Trophoblast cell (in vitro differentiated cells and primary cell): ENCODE results near the gene ARHGEF37.

Experiments used
- DNase-seq, 2 donors: peaks; one replicate each; pipeline ENCODE4 v3.0.0-alpha.2; 2016
- H2AFZ ChIP-seq: 2 replicates; pipeline ENCODE4 v1.6.1; 2013; ENCODE audit warnings: low read length, moderate library complexity, mild to moderate bottlenecking; ENCODE audit not compliant: insufficient read depth, poor library complexity
- H2AK5ac ChIP-seq: 2 replicates; pipeline ENCODE4 v1.6.1; 2013; ENCODE audit warnings: mild to moderate bottlenecking, low read length
- H2BK120ac ChIP-seq: 2 replicates; pipeline ENCODE4 v1.6.1; 2013; ENCODE audit warnings: low read length, mild to moderate bottlenecking, moderate library complexity; ENCODE audit not compliant: insufficient read depth, poor library complexity
- H2BK12ac ChIP-seq: 2 replicates; pipeline ENCODE4 v1.6.1; 2013; ENCODE audit warnings: mild to moderate bottlenecking, low read length, moderate library complexity
- H2BK5ac ChIP-seq: 2 replicates; pipeline ENCODE4 v1.6.1; 2013; ENCODE audit warnings: low read length, low read depth, moderate library complexity, mild to moderate bottlenecking; ENCODE audit not compliant: poor library complexity
- H3K14ac ChIP-seq: 2 replicates; pipeline ENCODE4 v1.6.1; 2013; ENCODE audit warnings: mild to moderate bottlenecking, low read length
- H3K18ac ChIP-seq: 2 replicates; pipeline ENCODE4 v1.6.1; 2013; ENCODE audit warnings: mild to moderate bottlenecking, low read length
- H3K23ac ChIP-seq: 2 replicates; pipeline ENCODE4 v1.6.1; 2013; ENCODE audit warnings: low read length
- H3K27ac ChIP-seq: 2 replicates; pipeline ENCODE4 v1.5.1; 2013; ENCODE audit warnings: low read depth, mild to moderate bottlenecking, inconsistent platforms, low read length, moderate library complexity
- H3K27me3 ChIP-seq: 2 replicates; pipeline ENCODE4 v1.6.1; 2013; ENCODE audit warnings: inconsistent platforms, mild to moderate bottlenecking, low read length, moderate library complexity; ENCODE audit not compliant: insufficient read depth
- H3K36me3 ChIP-seq, 2 experiments: 1 replicate in 1 of 2; 2 replicates in 1 of 2; pipeline ENCODE4 v1.6.1; 2013; ENCODE audit warnings: low read length in 2 of 2, mild to moderate bottlenecking in 2 of 2, moderate library complexity in 1 of 2; ENCODE audit not compliant: insufficient read depth in 2 of 2, control insufficient read depth in 1 of 2
- H3K4ac ChIP-seq: 2 replicates; pipeline ENCODE4 v1.6.1; 2013; ENCODE audit warnings: low read depth, mild to moderate bottlenecking, low read length, moderate library complexity
- H3K4me1 ChIP-seq, 2 experiments: 1 replicate in 1 of 2; 2 replicates in 1 of 2; pipeline ENCODE4 v1.6.1; 2013; ENCODE audit warnings: low read length in 2 of 2, mild to moderate bottlenecking in 2 of 2, moderate library complexity in 1 of 2; ENCODE audit not compliant: insufficient read depth in 2 of 2, control insufficient read depth in 1 of 2
- H3K4me2 ChIP-seq: 2 replicates; pipeline ENCODE4 v1.6.1; 2013; ENCODE audit warnings: inconsistent platforms, mild to moderate bottlenecking, low read length, moderate library complexity
- H3K4me3 ChIP-seq: 2 replicates; pipeline ENCODE4 v1.5.1; 2013; ENCODE audit warnings: mild to moderate bottlenecking, low read depth, low read length, inconsistent platforms
- H3K79me1 ChIP-seq: one replicate; pipeline ENCODE4 v1.6.1; 2013; ENCODE audit warnings: low read length
- H3K79me2 ChIP-seq: 2 replicates; pipeline ENCODE4 v1.6.1; 2013; ENCODE audit warnings: low read length, mild to moderate bottlenecking; ENCODE audit not compliant: control insufficient read depth, insufficient read depth, poor library complexity
- H3K9ac ChIP-seq: 2 replicates; pipeline ENCODE4 v1.6.1; 2013; ENCODE audit warnings: mild to moderate bottlenecking, low read length
- H3K9me3 ChIP-seq: 2 replicates; pipeline ENCODE4 v1.6.1; 2013; ENCODE audit warnings: low read depth, mild to moderate bottlenecking, control low read depth, inconsistent platforms, low read length; ENCODE audit not compliant: insufficient read depth
- H4K12ac ChIP-seq: 2 replicates; pipeline ENCODE4 v1.6.1; 2013; ENCODE audit warnings: low read depth, mild to moderate bottlenecking, low read length, moderate library complexity
- H4K8ac ChIP-seq: 2 replicates; pipeline ENCODE4 v1.6.1; 2013; ENCODE audit warnings: low read depth, mild to moderate bottlenecking, low read length, moderate library complexity
- H4K91ac ChIP-seq: one replicate; pipeline ENCODE4 v1.6.1; 2013; ENCODE audit warnings: low read depth, mild to moderate bottlenecking, low read length, moderate library complexity
- WGBS: extraction: QIAGEN DNeasy Blood & Tissue Kit; methylation state at CpG from one replicate; pipeline ENCODE4 v1.1.7; 2013; ENCODE audit warnings: missing lambda C conversion rate; ENCODE audit not compliant: insufficient read length, insufficient coverage; ENCODE audit errors: extremely low coverage; 5-methylcytosine and 5-hydroxymethylcytosine counted together

The ARHGEF37 gene

DNA sequence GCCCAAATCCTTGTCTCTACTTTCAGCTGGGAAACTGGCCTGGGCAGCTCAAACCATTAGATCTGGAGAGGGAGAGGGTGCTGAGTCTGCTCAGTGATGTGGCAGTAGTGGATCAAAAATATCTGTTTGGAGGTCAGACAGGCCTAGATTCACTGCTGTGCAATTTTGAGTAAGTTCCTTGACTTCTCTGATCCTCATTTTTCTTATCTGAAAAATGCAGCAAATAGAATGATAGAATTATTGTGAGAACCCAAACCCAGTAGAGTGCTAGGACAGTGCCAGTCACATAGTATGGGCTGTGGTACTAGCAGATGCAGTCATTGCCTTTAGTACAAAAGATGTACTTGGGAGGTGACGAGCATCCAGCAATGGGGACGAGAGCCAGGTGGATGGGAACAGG lies 50.2 kb downstream of the ARHGEF37 start:
- Histone ChIP-seq H3K79me2 (no peaks in the 10 kb centered on the region), H2BK12ac (no peak overlapping the region), H3K18ac (no peak overlapping the region), H3K79me1 (no peaks in the 10 kb centered on the region), H3K27ac (no peak overlapping the region), H3K27me3 (no peaks in the 10 kb centered on the region), H3K9ac (no peak overlapping the region), H3K23ac (no peak overlapping the region), H2BK5ac (no peak overlapping the region), H3K4me1 (peaks cover 0 to 7% of the 10 kb centered on the region in 2 experiments), H3K4me2 (no peak overlapping the region), H2AK5ac (no peak overlapping the region), H2BK120ac (no peak overlapping the region), H3K14ac (no peak overlapping the region), H3K4me3 (no peak overlapping the region), H2AFZ (no peak overlapping the region), H4K91ac (no peak overlapping the region), H4K8ac (no peak overlapping the region), H3K9me3 (no peaks in the 10 kb centered on the region), H3K4ac (no peak overlapping the region), H3K36me3 (no peaks in the 10 kb centered on the region), H4K12ac (no peak overlapping the region)
- WGBS = no CpG with 5 or more reads among the region's 2 CpGs
- no peak for DNase-seq

DNA sequence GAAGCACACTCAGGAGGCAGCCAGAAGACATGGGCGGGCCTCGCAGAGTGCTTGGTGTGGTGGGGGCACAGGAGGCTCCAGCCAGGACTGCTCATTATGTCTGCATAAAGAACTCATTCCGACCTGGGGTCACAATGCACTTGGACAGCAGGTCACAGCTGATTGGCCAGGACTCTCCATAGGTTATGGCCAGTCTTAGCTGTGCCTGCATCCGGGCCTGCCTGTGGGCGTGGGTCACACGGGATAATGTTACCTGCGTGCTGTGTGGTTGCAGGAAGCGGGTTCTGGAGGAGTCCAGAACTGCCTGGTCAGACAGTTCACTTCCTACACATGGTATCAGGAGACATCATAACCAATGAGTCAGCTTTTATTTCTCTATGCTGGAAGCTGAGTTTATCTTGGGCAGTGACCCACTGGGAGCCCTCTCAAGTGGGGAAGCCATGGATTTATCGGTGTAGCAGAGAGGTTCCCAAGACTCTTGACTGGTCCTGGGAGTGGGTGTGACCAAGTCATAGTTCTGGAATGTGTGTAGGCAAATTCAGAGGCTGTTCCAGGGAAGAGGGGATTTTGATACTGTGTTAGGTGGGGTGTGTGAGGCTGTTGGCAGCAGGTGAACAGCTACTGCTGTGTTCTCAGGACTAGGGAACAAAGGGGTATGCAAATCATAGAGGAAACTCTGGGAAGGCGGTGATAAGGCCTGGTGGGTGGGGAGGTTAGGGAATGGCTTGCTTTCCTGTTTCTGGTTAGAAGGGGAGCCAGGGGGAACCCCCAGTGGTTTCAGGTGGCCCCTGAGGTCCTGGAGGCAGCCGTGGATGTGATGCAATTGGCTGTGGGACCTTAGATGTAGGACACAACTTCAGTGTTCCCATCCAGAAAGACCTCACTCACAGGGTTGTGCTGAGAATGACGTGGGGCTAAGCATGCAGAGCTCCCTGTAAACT lies 51.3 kb downstream of the ARHGEF37 start:
- Histone ChIP-seq H2AFZ (no peak overlapping the region), H2BK5ac (no peak overlapping the region), H3K4me3 (no peak overlapping the region), H4K91ac (no peak overlapping the region), H3K18ac (no peak overlapping the region), H4K12ac (no peak overlapping the region), H3K79me2 (no peaks in the 10 kb centered on the region), H3K23ac (no peak overlapping the region), H3K9me3 (no peaks in the 10 kb centered on the region), H3K4ac (no peak overlapping the region), H2BK12ac (no peak overlapping the region), H3K4me1 (peaks cover 0 to 7% of the 10 kb centered on the region in 2 experiments), H4K8ac (no peak overlapping the region), H3K27ac (no peak overlapping the region), H2BK120ac (no peak overlapping the region), H2AK5ac (no peak overlapping the region), H3K79me1 (no peaks in the 10 kb centered on the region), H3K14ac (no peak overlapping the region), H3K9ac (no peak overlapping the region), H3K4me2 (no peak overlapping the region), H3K36me3 (no peaks in the 10 kb centered on the region), H3K27me3 (no peaks in the 10 kb centered on the region)
- no CpG with 5 or more reads among the region's 12 CpGs for WGBS
- no peak for DNase-seq

DNA sequence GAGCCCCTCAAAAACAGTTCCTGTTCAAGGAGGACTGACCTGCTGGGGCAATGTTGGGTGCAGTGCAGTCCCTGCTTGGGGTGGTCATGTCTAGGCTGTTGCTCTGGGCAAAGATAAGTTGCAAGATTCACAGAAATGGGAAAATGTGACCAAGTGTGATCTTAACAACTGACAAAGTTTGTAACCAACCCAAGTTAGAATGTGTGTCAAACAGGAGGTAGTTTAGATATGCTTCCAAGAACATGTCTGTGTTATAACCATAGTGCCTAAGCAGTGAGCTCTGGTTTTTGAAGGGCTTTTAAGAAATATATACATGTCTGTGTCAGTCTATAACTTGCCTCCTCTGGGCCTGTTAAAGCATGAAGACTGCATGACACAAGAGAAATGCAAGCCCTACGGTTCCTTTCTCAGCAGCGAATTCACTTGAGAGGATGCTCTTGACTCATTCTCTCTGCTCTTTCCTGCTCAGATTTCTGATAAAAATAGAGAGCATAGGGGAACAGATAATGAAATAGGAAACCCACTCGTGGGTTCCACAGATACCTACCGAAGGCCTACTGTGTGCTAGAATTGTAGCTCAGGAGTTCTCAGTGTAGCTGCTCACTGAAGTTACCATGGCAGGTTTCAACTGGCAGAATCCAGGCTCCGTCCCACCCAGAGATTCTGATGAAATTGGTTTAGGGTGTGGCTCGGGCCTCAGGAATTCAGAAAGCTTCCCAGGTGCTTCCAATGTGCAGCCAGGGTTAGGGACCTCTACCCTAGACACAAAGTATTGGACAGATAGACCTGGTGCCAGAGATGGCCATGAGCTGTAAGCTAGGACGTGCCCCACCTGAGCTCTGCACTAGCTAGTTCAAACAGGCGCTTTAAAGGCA lies 52.4 kb downstream of the ARHGEF37 start:
- H4K8ac ChIP-seq = no peak overlapping the region
- no peak overlapping the region for H2BK12ac ChIP-seq
- no peak overlapping the region for H4K91ac ChIP-seq
- no peak overlapping the region for H2AFZ ChIP-seq
- H2BK5ac ChIP-seq = no peak overlapping the region
- no peak overlapping the region for H2BK120ac ChIP-seq
- H3K9me3 ChIP-seq = no peaks in the 10 kb centered on the region
- no peak overlapping the region for H3K27ac ChIP-seq
- no CpG with 5 or more reads among the region's 8 CpGs for WGBS
- H3K79me1 ChIP-seq = no peaks in the 10 kb centered on the region
- H3K4me2 ChIP-seq = no peak overlapping the region
- no peak overlapping the region for H3K23ac ChIP-seq
- no peak overlapping the region for H3K9ac ChIP-seq
- no peak overlapping the region for H3K4ac ChIP-seq
- no peak overlapping the region for H3K14ac ChIP-seq
- no peaks in the 10 kb centered on the region for H3K79me2 ChIP-seq
- H4K12ac ChIP-seq = no peak overlapping the region
- no peaks in the 10 kb centered on the region for H3K36me3 ChIP-seq
- H2AK5ac ChIP-seq = no peak overlapping the region
- H3K4me1 ChIP-seq = peaks cover 0 to 3% of the 10 kb centered on the region in 2 experiments
- H3K18ac ChIP-seq = no peak overlapping the region
- H3K27me3 ChIP-seq = no peaks in the 10 kb centered on the region
- no peak overlapping the region for H3K4me3 ChIP-seq
- DNase-seq = no peak

DNA sequence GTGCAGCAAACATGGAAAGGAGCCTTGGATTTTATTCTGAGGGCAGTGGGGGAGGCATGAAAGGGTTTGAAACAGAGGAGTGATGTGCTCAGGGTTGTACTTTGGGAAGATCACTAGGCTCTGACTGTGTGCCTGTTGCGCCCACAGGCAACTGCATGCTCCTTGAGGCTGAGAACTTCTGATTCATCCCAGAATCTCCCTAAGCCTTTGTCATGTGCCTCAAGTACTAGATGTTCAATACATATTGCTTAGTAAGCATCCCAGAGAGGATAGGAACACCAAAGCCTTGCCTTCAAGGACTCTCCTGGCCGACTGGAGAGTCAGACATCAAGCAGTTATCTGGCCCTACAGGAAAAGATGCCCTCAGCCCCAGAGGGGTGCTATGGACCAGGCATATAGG lies 54.1 kb downstream of the ARHGEF37 start:
- no peak overlapping the region for H4K8ac ChIP-seq
- no peak overlapping the region for H3K27ac ChIP-seq
- H3K36me3 ChIP-seq = no peaks in the 10 kb centered on the region
- H2AFZ ChIP-seq = no peak overlapping the region
- no peak overlapping the region for H2BK120ac ChIP-seq
- no peaks in the 10 kb centered on the region for H3K27me3 ChIP-seq
- H3K4ac ChIP-seq = no peak overlapping the region
- H3K9me3 ChIP-seq = no peaks in the 10 kb centered on the region
- no peak overlapping the region for H2AK5ac ChIP-seq
- H2BK12ac ChIP-seq = no peak overlapping the region
- H3K79me2 ChIP-seq = no peaks in the 10 kb centered on the region
- no CpG with 5 or more reads among the region's 2 CpGs for WGBS
- H3K9ac ChIP-seq = no peak overlapping the region
- no peak for DNase-seq
- H3K4me3 ChIP-seq = no peak overlapping the region
- no peak overlapping the region for H3K4me2 ChIP-seq
- H3K14ac ChIP-seq = no peak overlapping the region
- H4K91ac ChIP-seq = no peak overlapping the region
- H3K23ac ChIP-seq = no peak overlapping the region
- no peak overlapping the region for H2BK5ac ChIP-seq
- no peak overlapping the region for H4K12ac ChIP-seq
- H3K79me1 ChIP-seq = no peaks in the 10 kb centered on the region
- H3K4me1 ChIP-seq = peaks cover 0 to 3% of the 10 kb centered on the region in 2 experiments
- no peak overlapping the region for H3K18ac ChIP-seq
